ENCODE data around the gene FRYL. TPM values are rescaled to one million over a fixed set of nuclear protein-coding genes. Genes with fewer than 3 reads are reported as not detected.
"Not testable (repeated sequence)": the region's sequence is repeated elsewhere in the genome, so short reads cannot be mapped to it uniquely, and the experiment has no call there.

FRYL gene
- total RNA-seq, 1 experiment from 2014 or later: 59.5 TPM

- no peak for DNase-seq (ENCODE audit: low read depth)
Measured at GRCh38 chr4:48786549-48786948, 6.5 kb upstream of the FRYL start.

DNA sequence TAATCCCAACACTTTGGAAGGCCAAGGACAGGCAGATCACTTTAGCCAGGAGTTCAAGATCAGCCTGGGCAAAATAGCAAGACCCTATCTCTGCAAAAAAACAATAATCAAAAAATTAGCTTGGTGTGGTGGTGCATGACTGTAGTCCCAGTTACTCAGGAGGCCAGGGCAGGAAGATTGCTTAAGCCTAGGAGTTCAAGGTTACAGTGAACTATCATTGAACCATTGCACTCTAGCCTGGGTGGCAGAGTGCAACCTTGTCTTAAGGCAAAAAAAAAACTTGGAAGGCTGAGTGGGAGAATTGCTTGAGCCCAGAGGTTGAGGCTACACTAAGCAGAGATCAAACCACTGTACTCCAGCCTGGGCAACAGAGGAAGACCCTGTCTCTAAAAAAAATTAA, 5.2 kb upstream of the FRYL start:
- DNase-seq (ENCODE audit: low read depth): no peak

DNA sequence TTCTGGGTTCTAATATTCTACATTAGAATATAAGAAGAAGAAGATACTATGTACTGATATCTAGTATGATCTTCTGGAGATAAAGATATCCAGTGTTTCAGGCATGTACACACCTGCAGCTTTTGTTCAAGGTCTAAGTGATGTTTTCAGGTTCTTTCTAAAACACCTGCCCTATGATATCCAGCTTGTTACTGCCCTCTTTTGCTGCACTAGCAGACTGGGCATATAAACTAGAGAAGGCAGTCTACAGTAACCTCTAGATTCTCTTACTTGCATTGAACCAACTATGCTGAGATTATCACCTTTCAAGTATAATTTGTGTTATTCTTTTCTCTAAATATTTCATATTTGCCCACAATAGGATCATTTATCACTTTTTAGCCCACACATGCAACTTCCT, 1.9 kb upstream of the FRYL start:
- DNase-seq (ENCODE audit: low read depth): no peak

- DNase-seq (ENCODE audit: low read depth): peak; percentile 45
Measured at GRCh38 chr4:48780865-48781214, 761 bp upstream of the FRYL start.

DNA sequence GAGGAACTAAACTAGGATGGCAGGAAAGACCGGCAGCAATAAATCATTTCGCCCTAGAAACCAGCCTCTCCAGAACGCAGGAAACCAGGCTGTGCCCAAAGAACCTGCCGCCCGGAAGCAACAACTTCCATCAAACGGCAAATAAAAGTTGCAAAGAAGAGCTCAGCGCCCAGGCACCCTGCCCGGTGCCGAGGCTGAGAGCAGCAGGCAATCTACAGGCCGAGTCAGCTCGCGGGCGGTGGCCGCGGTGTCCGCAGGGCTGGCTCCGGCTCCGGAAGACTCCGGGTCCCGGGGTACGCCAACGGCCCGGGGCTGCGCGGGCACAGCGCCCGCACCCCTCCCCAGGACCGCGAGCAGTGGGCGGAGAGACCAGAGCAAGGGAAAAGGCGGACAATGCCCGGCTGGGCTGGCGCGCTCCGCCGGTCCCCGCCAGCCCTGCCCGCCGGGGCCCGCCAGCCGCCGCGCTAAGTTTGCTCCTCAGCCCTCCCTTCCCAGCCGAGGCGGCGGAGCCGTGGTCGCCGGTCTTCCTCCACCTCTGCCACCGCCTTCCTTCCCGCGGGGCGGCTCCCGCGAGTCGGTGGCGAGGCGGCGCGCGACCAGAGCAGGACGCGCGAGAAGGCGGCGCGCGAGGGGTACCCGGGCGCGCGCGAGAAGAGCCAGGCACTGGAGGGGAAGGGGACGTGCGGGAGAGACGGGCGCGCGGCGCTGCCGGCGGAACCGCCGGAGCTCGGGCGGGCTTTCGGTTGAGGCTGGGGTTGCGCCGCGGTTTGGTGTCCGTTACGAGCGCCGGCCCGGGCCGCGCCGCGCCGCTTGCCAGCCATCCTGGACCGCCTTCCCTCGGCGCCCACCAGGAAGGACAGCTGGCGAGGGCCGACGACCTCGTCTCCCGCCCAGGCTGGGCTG, 733 bp downstream of the FRYL start:
- DNase-seq (ENCODE audit: low read depth): peak; percentile 68

GRCh38 chr4:48778431-48779094, 1.5 kb downstream of the FRYL start:
- peak; percentile 37 for DNase-seq (ENCODE audit: low read depth)

DNA sequence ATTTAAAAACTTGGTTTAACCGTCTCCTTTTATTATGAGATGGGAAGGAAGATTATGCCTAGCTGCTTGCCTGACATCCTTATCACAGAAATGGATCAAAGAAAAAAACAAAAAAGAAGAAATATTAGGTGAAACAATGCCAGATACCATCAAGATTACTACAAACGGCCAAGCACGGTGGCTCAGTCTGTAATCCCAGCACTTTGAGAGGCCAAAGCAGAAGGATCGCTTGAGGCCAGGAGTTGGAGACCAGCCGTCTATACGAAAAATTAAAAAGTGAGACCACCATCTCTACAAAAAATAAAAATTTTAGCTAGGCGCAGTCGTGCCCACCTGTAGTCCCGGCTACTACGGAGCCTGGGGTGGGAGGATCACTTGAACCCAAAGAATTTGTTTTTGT, 2.3 kb downstream of the FRYL start:
- DNase-seq (ENCODE audit: low read depth): no peak

GRCh38 chr4:48774760-48775710, 5.0 kb downstream of the FRYL start:
- DNase-seq (ENCODE audit: low read depth): no peak

DNA sequence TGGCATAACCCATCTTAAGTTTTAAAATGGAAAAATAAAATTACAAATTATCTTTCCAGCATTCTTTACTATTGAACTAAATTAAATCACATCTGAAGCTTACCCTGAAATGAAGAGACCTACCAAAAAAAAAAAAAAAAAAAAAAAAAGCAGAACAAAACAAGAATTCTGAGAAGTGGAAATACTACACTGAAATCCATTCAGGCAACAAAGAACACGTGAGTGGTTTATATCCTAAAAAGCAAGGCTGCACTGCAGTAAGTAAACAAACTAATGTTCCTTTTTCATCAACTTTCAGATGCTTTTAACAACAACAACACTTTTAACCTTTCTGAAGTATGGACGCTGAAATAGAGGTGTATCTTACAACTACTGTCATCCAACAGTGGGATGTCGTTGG, 7.5 kb downstream of the FRYL start:
- DNase-seq (ENCODE audit: low read depth): no peak

GRCh38 chr4:48767055-48767929, 12.8 kb downstream of the FRYL start:
- no peak for DNase-seq (ENCODE audit: low read depth)

DNA sequence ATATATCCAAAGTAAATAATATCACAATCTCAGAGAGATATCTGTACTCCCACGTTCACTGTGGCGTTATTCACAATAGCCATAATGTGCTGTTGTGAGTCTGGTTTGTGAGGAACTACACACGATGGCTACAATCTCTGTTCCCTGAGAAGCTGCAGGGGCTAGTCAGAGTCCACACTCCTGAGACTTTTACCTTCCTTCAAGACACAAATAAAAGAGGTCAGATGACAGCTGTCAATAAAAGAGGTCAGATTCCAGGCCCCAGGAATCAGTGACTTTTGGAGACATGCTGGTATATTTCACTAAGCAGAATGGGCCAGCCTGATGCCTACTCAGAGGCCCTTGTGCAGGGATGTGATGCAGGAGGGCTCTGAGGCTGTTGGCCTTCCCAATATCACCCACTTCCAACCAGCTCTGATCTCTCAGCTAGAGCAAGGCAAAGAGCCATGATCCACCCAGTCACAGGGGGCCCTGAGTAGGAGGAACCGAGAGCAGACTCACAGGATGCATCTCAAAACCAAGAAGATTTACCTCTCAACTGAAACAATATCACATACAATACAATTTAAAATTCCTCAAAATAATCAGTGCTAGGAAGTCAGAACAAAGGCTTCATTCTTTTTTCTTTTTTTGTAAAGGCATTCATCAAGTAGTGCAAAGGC, 13.8 kb downstream of the FRYL start:
- no peak for DNase-seq (ENCODE audit: low read depth)

GRCh38 chr4:48762408-48762807, 17.7 kb downstream of the FRYL start:
- DNase-seq (ENCODE audit: low read depth): no peak

DNA sequence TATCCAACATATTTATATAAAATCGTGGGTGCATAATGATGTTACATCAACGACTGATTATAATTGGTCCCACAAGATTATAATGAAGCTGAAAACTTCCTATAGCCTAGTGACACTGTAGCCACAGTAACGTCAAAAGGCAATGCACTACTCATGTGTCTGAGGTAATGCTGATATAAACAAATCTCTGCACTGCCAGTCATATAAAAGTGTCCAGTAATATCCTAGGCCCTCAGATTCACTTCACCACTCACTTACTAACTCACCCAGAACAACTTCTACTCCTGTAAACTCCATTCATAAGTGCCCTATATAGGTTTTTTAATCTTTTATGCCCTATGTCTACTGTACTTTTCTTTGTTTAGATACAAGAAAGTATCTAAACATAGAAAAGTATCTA, 18.8 kb downstream of the FRYL start:
- no peak for DNase-seq (ENCODE audit: low read depth)

- DNase-seq (ENCODE audit: low read depth): not testable (repeated sequence)
Measured at GRCh38 chr4:48758703-48759102, 21.4 kb downstream of the FRYL start.

DNA sequence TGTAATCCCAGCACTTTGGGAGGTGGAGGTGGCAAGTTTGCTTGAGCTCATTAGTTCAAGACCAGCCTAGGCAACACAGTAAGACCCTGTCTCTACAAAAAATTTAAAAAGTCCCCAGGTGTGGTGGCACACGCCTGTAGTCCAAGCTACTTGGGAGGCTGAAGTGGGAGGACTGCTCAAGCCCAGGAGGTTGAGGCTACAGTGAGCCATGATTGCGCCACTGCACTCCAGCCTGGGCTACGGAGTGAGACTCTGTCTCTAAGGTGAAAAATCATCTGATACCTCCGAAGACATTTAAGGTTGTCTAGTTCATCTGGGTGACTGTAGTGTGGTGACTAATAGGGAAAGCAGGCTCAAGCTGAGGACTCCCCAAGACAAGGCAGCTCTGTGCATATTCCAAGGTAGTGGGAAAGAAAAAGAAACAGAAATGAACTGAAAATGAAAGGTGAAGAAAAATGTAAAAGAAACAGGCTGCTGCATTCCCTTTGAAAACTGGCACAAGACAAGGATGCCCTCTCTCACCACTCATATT, 23.3 kb downstream of the FRYL start:
- peak; percentile 34 for DNase-seq (ENCODE audit: low read depth)

- DNase-seq (ENCODE audit: low read depth): no peak
Measured at GRCh38 chr4:48755281-48755680, 24.8 kb downstream of the FRYL start.

DNA sequence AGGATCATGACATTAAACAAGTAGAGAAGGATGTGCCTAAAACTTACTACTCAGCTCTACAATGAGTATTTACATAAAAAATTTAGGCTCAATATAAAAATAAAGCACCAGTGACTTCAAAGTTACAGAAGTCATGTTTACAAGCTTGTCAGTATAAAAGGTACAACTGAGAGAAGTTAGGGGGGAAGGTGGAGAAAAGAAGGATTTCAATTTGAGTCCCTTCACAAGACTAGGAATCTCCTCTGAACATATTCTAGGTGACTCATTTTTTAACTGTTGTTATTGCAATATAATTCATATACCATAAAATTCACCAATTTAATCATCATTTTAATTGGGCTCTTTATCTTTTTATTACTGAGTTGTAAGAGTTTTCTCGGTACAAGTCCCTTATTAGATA, 26.9 kb downstream of the FRYL start:
- no peak for DNase-seq (ENCODE audit: low read depth)

DNA sequence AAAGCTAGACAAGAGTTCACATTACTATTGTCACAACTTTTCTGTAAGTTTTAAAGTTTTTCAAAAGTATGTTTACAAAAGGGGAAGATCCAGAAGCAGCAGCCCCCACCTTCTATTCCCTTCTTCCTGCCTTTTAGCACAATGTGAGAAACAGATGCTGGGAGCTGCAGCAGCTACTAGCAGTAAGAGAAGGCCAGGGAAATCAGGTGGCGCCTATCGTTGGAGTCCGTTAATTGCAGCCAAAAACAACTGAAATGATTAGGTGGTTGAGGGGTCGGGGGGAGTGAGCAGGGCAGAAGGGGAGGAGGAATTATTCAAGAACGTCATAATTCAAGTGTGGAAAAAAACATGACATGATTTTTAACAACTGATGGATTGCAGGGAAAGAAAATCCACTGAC, 27.4 kb downstream of the FRYL start:
- no peak for DNase-seq (ENCODE audit: low read depth)

- DNase-seq (ENCODE audit: low read depth): no peak
Measured at GRCh38 chr4:48752246-48752645, 27.8 kb downstream of the FRYL start.

DNA sequence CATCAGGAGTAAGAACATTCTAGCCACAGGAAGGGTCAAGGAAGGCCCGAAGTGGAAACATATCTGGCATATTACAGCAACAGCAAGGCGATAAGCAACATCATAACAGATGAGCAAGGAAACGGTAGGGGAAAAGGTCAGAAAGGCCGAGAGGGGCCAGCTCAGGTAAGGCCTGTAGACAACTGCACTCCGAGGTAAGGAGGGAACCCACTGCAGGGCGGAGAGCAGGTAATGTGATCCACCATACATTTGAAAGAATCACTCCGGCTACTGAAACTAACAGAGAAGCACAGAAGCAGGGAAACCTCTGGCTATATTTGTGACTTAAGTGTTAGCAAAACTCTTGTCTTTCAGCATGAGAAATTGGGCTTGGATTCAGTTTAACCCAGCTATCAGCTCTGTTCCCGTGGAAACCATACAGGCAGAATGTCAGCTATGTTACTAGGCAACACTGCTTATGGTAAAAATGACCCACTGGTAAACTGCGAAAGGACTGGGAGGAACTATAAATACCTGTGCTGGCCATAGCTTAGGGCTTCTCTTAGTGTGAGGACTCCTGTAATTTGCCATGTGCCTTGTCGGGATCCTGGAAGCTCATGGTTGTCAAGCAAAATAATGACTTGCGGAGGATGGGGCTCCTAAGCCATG, 31.0 kb downstream of the FRYL start:
- no peak for DNase-seq (ENCODE audit: low read depth)

Data from LHCN-M2 (cell line).